Breast epithelium (tissue), 3 donors: ENCODE measurements around the gene ANTXR1.

Experiments used
- CTCF ChIP-seq, 3 donors: fragments of 450-650 bp; IDR thresholded peaks; one replicate each; pipeline ENCODE4 v1.5.1; 2016 to 2017; ENCODE audit warnings: antibody characterized with exemption in 3 of 3, mild to moderate bottlenecking in 3 of 3, moderate library complexity in 3 of 3
- POLR2AphosphoS5 ChIP-seq, 3 donors: sonication (generic); formaldehyde crosslinking; IDR thresholded peaks; one replicate each; pipeline ENCODE4 v1.6.1; 2017; ENCODE audit warnings: antibody characterized with exemption in 3 of 3

- peak; percentile 78 to 82 (median 81) for TF ChIP-seq CTCF (IDR thresholded peaks at IDR 0.05)
- no peak for TF ChIP-seq POLR2AphosphoS5 (IDR thresholded peaks at IDR 0.05)
These were observed 453 bp upstream of the ANTXR1 start for GRCh38 chr2:69012310-69013141.
